ENCODE results near the gene C9orf152. TPM values are rescaled to one million over a fixed set of nuclear protein-coding genes. Genes with fewer than 3 reads are reported as not detected.
A peak's percentile ranks its signal among the peaks of the same experiment; 100 is the strongest.

The C9orf152 gene
- total and polyA plus RNA-seq, 2 of the 13 experiments (the other 11 are each of a cell fraction or from before 2014, with no cell fraction given): 0.24 to 0.48 TPM

DNA sequence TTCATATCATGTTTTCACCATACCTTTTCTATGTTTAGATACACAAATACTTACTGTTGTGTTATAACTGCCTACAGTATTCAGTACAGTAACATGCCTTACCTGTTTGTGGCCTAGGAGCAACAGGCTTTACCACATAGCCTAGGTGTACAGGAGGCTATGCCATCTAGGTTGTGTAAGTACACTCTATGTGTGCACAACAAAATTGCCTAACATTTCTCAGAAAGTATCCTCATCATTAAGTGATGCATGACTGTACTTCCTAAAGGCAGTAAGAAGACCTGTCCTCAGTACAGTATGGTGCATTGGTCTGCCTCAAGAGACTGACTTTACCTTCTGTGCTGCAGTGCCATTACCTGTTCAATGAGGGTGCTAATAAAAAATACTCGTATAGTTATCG, 40.4 kb upstream of the C9orf152 start:
- intact Hi-C loops (cut with micrococcal nuclease; ENCODE audit: unreplicated experiment): no loop called here
- no TSS peak for BruUV-seq (replicated peaks)
- H3K4me3 ChIP-seq (replicated peaks in 1 of 3; ENCODE audit: insufficient read depth in 1 of 3, low read depth in 2 of 3, low read length in 3 of 3): no peak overlapping the region
- FAIRE-seq (no peak), DNase-seq (ENCODE audit: low spot score) (no peak), ATAC-seq (no peak; the same call in 2 of the 3 replicates)
- H3K4me2 ChIP-seq (ENCODE audit: low read depth, low read length): no peak overlapping the region
- H3K27ac ChIP-seq (ENCODE audit: extremely low read length, insufficient read depth, low read length): no peak overlapping the region
- TF ChIP-seq KLF9 (CRISPR knock-in tag; IDR thresholded peaks at IDR 0.05; ENCODE audit: low read depth) (no peak), CEBPB (IDR thresholded peaks at IDR 0.05; ENCODE audit: borderline replicate concordance, low read depth, low read length) (peak; percentile 95), CEBPG (CRISPR knock-in tag; IDR thresholded peaks at IDR 0.05) (peak; percentile 79), SOX13 (IDR thresholded peaks at IDR 0.05) (no peak), SOX13 (CRISPR knock-in tag; conservative IDR thresholded peaks at IDR 0.05 in 1 of 2, IDR thresholded peaks at IDR 0.05 in 1 of 2) (no peak), FOSL2 (CRISPR knock-in tag; IDR thresholded peaks at IDR 0.05) (0 out of 2 replicates have a peak, but pooled peaks have one; percentile 29), BCL6 (CRISPR knock-in tag; IDR thresholded peaks at IDR 0.05) (peak; percentile 68; the same call in 1 of the 2 replicates)
- WGBS (ENCODE audit: low lambda C conversion rate): 63% methylated on average over 2 of the region's 2 CpGs
- no peak overlapping the region for H2AFZ ChIP-seq (ENCODE audit: low read length)
- H3K4me1 ChIP-seq (ENCODE audit: insufficient read depth, low read length): peaks cover 43% of the 10 kb centered on the region
- in situ Hi-C loops (cut with HindIII; ENCODE audit: extremely low pct_ligation_motif_present, low pct_unique_long_range_greater_than_20kb): no loop called here
- no peaks in the 10 kb centered on the region for H3K9me3 ChIP-seq (ENCODE audit: low read length)
- ChIA-PET POLR2A (no interaction called here), CTCF (ENCODE audit: low intra/inter-chr PET ratio, low total read pairs) (no interaction called here)
- H3K36me3 ChIP-seq (replicated peaks in 1 of 2; ENCODE audit: control insufficient read depth in 1 of 2, insufficient read depth in 2 of 2, low read length in 2 of 2): peaks cover 17 to 54% of the 10 kb centered on the region in 2 experiments
- peaks cover 60% of the 10 kb centered on the region for H3K79me2 ChIP-seq (ENCODE audit: insufficient read depth, low read length)
- no peak overlapping the region for H3K9ac ChIP-seq (ENCODE audit: insufficient read depth, low read depth, low read length)
- peaks cover 58% of the 10 kb centered on the region for H4K20me1 ChIP-seq (ENCODE audit: insufficient read depth, low read length)
- no peaks in the 10 kb centered on the region for H3K27me3 ChIP-seq (ENCODE audit: control insufficient read depth in 1 of 2, insufficient read depth in 2 of 2, low read length in 2 of 2)

DNA sequence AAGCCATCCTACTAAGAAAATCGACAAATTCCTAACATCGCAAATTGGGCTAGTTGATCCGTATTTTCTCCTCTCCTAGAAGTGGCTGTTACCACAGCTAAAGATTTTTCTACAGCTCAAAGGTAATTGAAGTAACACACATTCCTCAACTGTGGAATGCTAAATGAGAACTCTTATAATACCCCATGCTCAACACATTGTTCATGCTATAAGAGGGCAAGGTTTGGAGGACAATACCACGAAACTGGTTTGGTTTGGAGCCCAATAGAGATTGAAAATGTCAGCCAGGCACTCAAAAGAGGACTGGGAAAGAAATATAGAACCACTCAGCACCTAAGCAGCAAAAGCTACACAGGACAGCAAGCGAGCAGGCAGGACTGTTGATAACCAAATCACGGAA, 38.3 kb upstream of the C9orf152 start:
- H3K4me2 ChIP-seq (ENCODE audit: low read depth, low read length): no peak overlapping the region
- no peak overlapping the region for H2AFZ ChIP-seq (ENCODE audit: low read length)
- 98% methylated on average over 6 of the region's 6 CpGs for WGBS (ENCODE audit: low lambda C conversion rate)
- no peak for DNase-seq (ENCODE audit: low spot score)
- H3K36me3 ChIP-seq (replicated peaks in 1 of 2; ENCODE audit: control insufficient read depth in 1 of 2, insufficient read depth in 2 of 2, low read length in 2 of 2): peaks cover 17 to 54% of the 10 kb centered on the region in 2 experiments
- TF ChIP-seq POLR2G (IDR thresholded peaks at IDR 0.05; ENCODE audit: low read depth, low read length): 0 out of 2 replicates have a peak, but pooled peaks have one; percentile 7
- no peak for TF ChIP-seq FOXC1 (CRISPR knock-in tag; IDR thresholded peaks at IDR 0.05; ENCODE audit: borderline replicate concordance)
- no peak overlapping the region for H3K27ac ChIP-seq (ENCODE audit: extremely low read length, insufficient read depth, low read length)
- intact Hi-C loops (cut with micrococcal nuclease; ENCODE audit: unreplicated experiment) (no loop called here), in situ Hi-C loops (cut with HindIII; ENCODE audit: extremely low pct_ligation_motif_present, low pct_unique_long_range_greater_than_20kb) (no loop called here)
- no peak overlapping the region for H3K4me3 ChIP-seq (replicated peaks in 1 of 3; ENCODE audit: insufficient read depth in 1 of 3, low read depth in 2 of 3, low read length in 3 of 3)
- peaks cover 42% of the 10 kb centered on the region for H4K20me1 ChIP-seq (ENCODE audit: insufficient read depth, low read length)
- BruUV-seq (replicated peaks): no TSS peak
- FAIRE-seq: no peak
- ChIA-PET CTCF (ENCODE audit: low intra/inter-chr PET ratio, low total read pairs) (no interaction called here), POLR2A (interaction anchor here (2.2 kb wide), 1 partner anchor 10 kb away, joined by 5 read pairs; the partner anchor contains the start of gene TXN)
- no peak for ATAC-seq
- peaks cover 38% of the 10 kb centered on the region for H3K79me2 ChIP-seq (ENCODE audit: insufficient read depth, low read length)
- peaks cover 21% of the 10 kb centered on the region for H3K4me1 ChIP-seq (ENCODE audit: insufficient read depth, low read length)
- H3K9me3 ChIP-seq (ENCODE audit: low read length): no peaks in the 10 kb centered on the region
- no peaks in the 10 kb centered on the region for H3K27me3 ChIP-seq (ENCODE audit: control insufficient read depth in 1 of 2, insufficient read depth in 2 of 2, low read length in 2 of 2)
- no peak overlapping the region for H3K9ac ChIP-seq (ENCODE audit: insufficient read depth, low read depth, low read length)

Measured in HepG2 (cell line).